ENCODE data around the gene TM9SF2.

DNA sequence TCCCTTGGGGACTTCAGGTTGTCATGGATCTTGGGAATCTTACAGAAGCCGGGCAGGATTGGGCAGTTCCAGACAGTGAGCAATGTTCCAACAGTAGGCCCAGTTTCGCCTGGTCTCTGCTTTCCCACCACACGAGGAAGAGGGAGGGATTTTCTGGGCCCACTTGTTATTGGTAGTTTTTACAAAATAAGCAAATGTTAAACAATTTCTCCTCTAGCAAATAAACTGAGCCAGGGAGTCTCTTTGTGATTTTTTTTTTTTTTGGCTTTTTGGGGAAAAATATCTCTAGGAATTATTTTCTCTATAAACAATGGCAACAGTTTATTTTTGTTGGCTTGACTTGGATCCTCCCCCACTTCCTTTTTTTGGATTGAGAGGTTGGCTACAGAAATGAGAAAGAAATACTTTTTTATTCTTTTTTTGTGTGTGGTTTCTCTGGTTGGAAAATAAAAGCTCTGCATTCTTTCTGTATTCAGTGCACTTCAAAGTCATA is 89.3 kb downstream of the TM9SF2 start:
- TF ChIP-seq L3MBTL2 (conservative IDR thresholded peaks at IDR 0.05) (no peak), FOXM1 (IDR thresholded peaks at IDR 0.05; ENCODE audit: borderline replicate concordance) (no peak), FOXK2 (IDR thresholded peaks at IDR 0.05) (no peak), ZNF384 (IDR thresholded peaks at IDR 0.05) (no peak), HDGF (IDR thresholded peaks at IDR 0.05; ENCODE audit: borderline replicate concordance) (no peak), TARDBP (IDR thresholded peaks at IDR 0.05) (no peak), ELF4 (IDR thresholded peaks at IDR 0.05) (no peak), SP1 (IDR thresholded peaks at IDR 0.05) (no peak), CTBP1 (IDR thresholded peaks at IDR 0.05; ENCODE audit: borderline replicate concordance) (no peak)

Measured in HEK293T (cell line).